Bronchial epithelial cell (primary cell): ENCODE measurements around the gene TJP3. TPM values are rescaled to one million over a fixed set of nuclear protein-coding genes. Genes with fewer than 3 reads are reported as not detected.

ENCODE experiments used
- DNase-seq: peaks from one replicate; pipeline ENCODE4 v3.0.0-alpha.2; 2010; ENCODE audit warnings: low read depth
- FAIRE-seq: peaks from 2 replicates; lab custom pipeline; 2011; peaks lifted over from hg19 to GRCh38; lab: Jason Lieb, UNC
- H3K27me3 ChIP-seq: 2 replicates; pipeline ENCODE4 v1.5.1; 2011; ENCODE audit warnings: low read length; ENCODE audit not compliant: control insufficient read depth, insufficient read depth
- H3K36me3 ChIP-seq: 2 replicates; pipeline ENCODE4 v1.5.1; 2011; ENCODE audit warnings: low read length; ENCODE audit not compliant: control insufficient read depth, insufficient read depth
- H3K4me3 ChIP-seq: 2 replicates; pipeline ENCODE4 v1.5.1; 2011; ENCODE audit warnings: mild to moderate bottlenecking, low read depth, low read length, control low read depth
- CTCF ChIP-seq: IDR thresholded peaks from 2 replicates; pipeline ENCODE4 v1.5.1; 2011; ENCODE audit warnings: mild to moderate bottlenecking, moderate library complexity, low read length, control low read depth, inconsistent platforms; ENCODE audit not compliant: insufficient read depth, severe bottlenecking
- total RNA-seq: library from RNA; depleted of rRNA; stranded (reverse); fragments of >200 nt; gene quantifications from 2 replicates; pipeline ENCODE4 v1.2.1, GENCODE V29; 2014

TJP3 gene
- total RNA-seq, 1 donor from 2014 or later: 2.1 TPM

- Histone ChIP-seq H3K27me3 (peaks cover 2% of the 10 kb centered on the region), H3K4me3 (no peak overlapping the region), H3K36me3 (no peaks in the 10 kb centered on the region)
- FAIRE-seq (no peak), DNase-seq (no peak)
- TF ChIP-seq CTCF: no peak
These were observed 14.9 kb downstream of the TJP3 start for GRCh38 chr19:3723110-3723488.

- no peak for TF ChIP-seq CTCF
- no peak for DNase-seq
- FAIRE-seq: no peak
- H3K36me3 ChIP-seq: no peaks in the 10 kb centered on the region
- peaks cover 2% of the 10 kb centered on the region for H3K27me3 ChIP-seq
- H3K4me3 ChIP-seq: no peak overlapping the region
These were observed 15.7 kb downstream of the TJP3 start for GRCh38 chr19:3723883-3724282.

GRCh38 chr19:3725121-3725520, 16.9 kb downstream of the TJP3 start:
- H3K36me3 ChIP-seq: no peaks in the 10 kb centered on the region
- FAIRE-seq: no peak
- H3K27me3 ChIP-seq: peaks cover 2% of the 10 kb centered on the region

DNA sequence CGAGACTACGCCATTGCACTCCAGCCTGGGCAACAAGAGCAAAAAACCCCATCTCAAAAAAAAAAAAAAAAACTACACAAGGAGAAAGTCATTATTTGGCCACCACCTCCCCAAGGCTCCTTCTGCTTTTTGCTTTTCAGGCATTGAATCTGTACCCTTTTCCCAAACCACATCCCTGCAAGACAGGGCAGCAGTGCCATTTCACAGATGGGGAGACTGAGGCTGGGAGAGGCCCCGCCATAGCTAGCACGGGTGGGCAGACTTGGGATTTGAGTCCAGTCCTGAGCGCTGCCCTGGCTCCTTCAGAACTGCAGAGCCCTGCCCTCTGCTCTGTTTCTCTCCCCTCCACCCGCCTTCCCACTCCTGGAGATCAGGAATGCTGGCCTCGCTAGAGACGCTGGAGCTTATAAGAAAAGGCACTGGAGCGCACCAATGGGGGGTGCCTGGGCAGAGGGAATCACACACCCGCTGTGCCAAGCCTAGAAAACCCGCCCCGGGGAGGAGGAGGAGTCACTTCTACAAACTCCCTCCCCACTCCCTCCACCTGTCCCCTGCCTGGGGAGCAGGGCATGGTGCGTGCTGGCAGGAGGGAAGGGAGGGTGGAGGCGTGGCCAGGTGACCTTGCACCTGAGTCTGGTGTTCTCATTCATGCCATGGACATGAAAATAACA, 17.6 kb downstream of the TJP3 start:
- DNase-seq: no peak

More at GRCh38 chr19:3725121-3725520, 16.9 kb downstream of the TJP3 start:
- no peak for DNase-seq
- no peak overlapping the region for H3K4me3 ChIP-seq
- no peak for TF ChIP-seq CTCF

GRCh38 chr19:3730457-3730958, 22.3 kb downstream of the TJP3 start:
- Histone ChIP-seq H3K36me3 (no peaks in the 10 kb centered on the region), H3K4me3 (no peak overlapping the region), H3K27me3 (no peaks in the 10 kb centered on the region)
- TF ChIP-seq CTCF: no peak
- no peak for DNase-seq
- FAIRE-seq: no peak

More for the DNA sequence above, 17.6 kb downstream of the TJP3 start:
- FAIRE-seq: no peak
- Histone ChIP-seq H3K36me3 (no peaks in the 10 kb centered on the region), H3K4me3 (no peak overlapping the region), H3K27me3 (peaks cover 2% of the 10 kb centered on the region)
- no peak for TF ChIP-seq CTCF
